WTC11 (cell line): Measurements from ENCODE around the gene LPCAT1. TPM values are rescaled to one million over a fixed set of nuclear protein-coding genes. Genes with fewer than 3 reads are reported as not detected.

Experiments
- ATAC-seq: fragments of 200-7000 bp; cut with Tn5 transposase; 2 replicates; pipeline ENCODE4 v1.10.0; 2021; ENCODE audit warnings: mild to moderate bottlenecking, moderate library complexity
- CTCF ChIA-PET: fragments of 300-600 bp; sonication (Branson Sonifier 250); formaldehyde crosslinking; loops from one replicate; lab custom pipeline; 2021; ENCODE audit warnings: antibody characterized with exemption; lab: Charles Lee
- POLR2A ChIA-PET: fragments of 350-600 bp; sonication (Branson Sonifier 250); formaldehyde crosslinking; loops from one replicate; lab custom pipeline; 2021; ENCODE audit warnings: antibody characterized with exemption; lab: Charles Lee
- DNase-seq: peaks from one replicate; pipeline ENCODE4 v3.0.0; 2021; ENCODE audit warnings: low spot score
- H3K27ac Mint-ChIP-seq: 2 replicates; pipeline ENCODE4 v1.8.0; 2021; ENCODE audit warnings: mixed read lengths
- H3K27me3 Mint-ChIP-seq: 2 replicates; pipeline ENCODE4 v1.8.0; 2021; ENCODE audit warnings: low read depth, mild to moderate bottlenecking, moderate library complexity, mixed read lengths
- H3K36me3 Mint-ChIP-seq: 2 replicates; pipeline ENCODE4 v1.8.0; 2021; ENCODE audit warnings: mixed read lengths
- H3K4me1 Mint-ChIP-seq: 2 replicates; pipeline ENCODE4 v1.8.0; 2022; ENCODE audit warnings: mixed read lengths
- H3K4me3 Mint-ChIP-seq: 2 replicates; pipeline ENCODE4 v1.8.0; 2021; ENCODE audit warnings: mild to moderate bottlenecking, moderate library complexity, mixed read lengths
- H3K9me3 Mint-ChIP-seq: 2 replicates; pipeline ENCODE4 v1.8.0; 2021; ENCODE audit warnings: mixed read lengths
- AFF4 ChIP-seq: sonication (generic); formaldehyde crosslinking; IDR thresholded peaks from 2 replicates; pipeline ENCODE4 v1.8.1; 2023; ENCODE audit warnings: mild to moderate bottlenecking, missing genetic modification reagents, borderline replicate concordance
- ARID4B ChIP-seq: sonication (generic); formaldehyde crosslinking; IDR thresholded peaks from 2 replicates; pipeline ENCODE4 v1.8.0; 2023; ENCODE audit warnings: missing genetic modification reagents, mild to moderate bottlenecking, borderline replicate concordance
- E2F1 ChIP-seq: sonication (generic); formaldehyde crosslinking; IDR thresholded peaks from 2 replicates; pipeline ENCODE4 v1.8.0; 2022; ENCODE audit warnings: mild to moderate bottlenecking, missing genetic modification reagents
- EMX1 ChIP-seq: fragments of 250-450 bp; sonication (Bioruptor Pico); IDR thresholded peaks from 2 replicates; pipeline ENCODE4 v1.8.0; 2021; ENCODE audit warnings: mild to moderate bottlenecking
- ESRRA ChIP-seq: sonication (generic); formaldehyde crosslinking; IDR thresholded peaks from 2 replicates; pipeline ENCODE4 v1.8.1; 2022; ENCODE audit warnings: mild to moderate bottlenecking, missing genetic modification reagents, borderline replicate concordance
- ETV6 ChIP-seq: sonication (generic); formaldehyde crosslinking; IDR thresholded peaks from 2 replicates; pipeline ENCODE4 v1.8.1; 2022; ENCODE audit warnings: mild to moderate bottlenecking, missing genetic modification reagents
- FOXK1 ChIP-seq: sonication (generic); formaldehyde crosslinking; IDR thresholded peaks from 2 replicates; pipeline ENCODE4 v1.8.0; 2022; ENCODE audit warnings: mild to moderate bottlenecking, moderate library complexity, missing genetic modification reagents
- HMGA2 ChIP-seq: fragments of 250-450 bp; sonication (Bioruptor Pico); IDR thresholded peaks from 2 replicates; pipeline ENCODE4 v1.4.0; 2021; ENCODE audit warnings: mild to moderate bottlenecking, moderate library complexity
- JAZF1 ChIP-seq: fragments of 250-450 bp; sonication (Bioruptor Pico); IDR thresholded peaks from 2 replicates; pipeline ENCODE4 v1.9.0; 2021; ENCODE audit warnings: moderate library complexity, mild to moderate bottlenecking, inconsistent platforms
- RELA ChIP-seq: sonication (generic); formaldehyde crosslinking; IDR thresholded peaks from 2 replicates; pipeline ENCODE4 v1.8.1; 2022; ENCODE audit warnings: missing genetic modification reagents, mild to moderate bottlenecking, borderline replicate concordance
- SP1 ChIP-seq: sonication (generic); formaldehyde crosslinking; conservative IDR thresholded peaks from 2 replicates; pipeline ENCODE4 v1.8.1; 2022; ENCODE audit warnings: missing genetic modification reagents
- TEAD1 ChIP-seq: sonication (generic); formaldehyde crosslinking; IDR thresholded peaks from 2 replicates; pipeline ENCODE4 v1.8.0; 2022; ENCODE audit warnings: mild to moderate bottlenecking, missing genetic modification reagents
- TP53 ChIP-seq: sonication (generic); formaldehyde crosslinking; IDR thresholded peaks from 2 replicates; pipeline ENCODE4 v1.8.1; 2023; ENCODE audit warnings: mild to moderate bottlenecking, missing genetic modification reagents
- ZNF232 ChIP-seq: sonication (generic); formaldehyde crosslinking; IDR thresholded peaks from 2 replicates; pipeline ENCODE4 v1.8.0; 2022; ENCODE audit warnings: mild to moderate bottlenecking, missing genetic modification reagents
- ZNF263 ChIP-seq: sonication (generic); formaldehyde crosslinking; IDR thresholded peaks from 2 replicates; pipeline ENCODE4 v1.8.1; 2022; ENCODE audit warnings: low read depth, mild to moderate bottlenecking, moderate library complexity, missing genetic modification reagents
- total RNA-seq: library from RNA; stranded (reverse); gene quantifications from 3 replicates; pipeline ENCODE4 v1.2.3, GENCODE V29; 2021
- TF ChIP-seq, protein P1 (sequence below): fragments of 250-450 bp; sonication (Bioruptor Pico); IDR thresholded peaks from 2 replicates; pipeline ENCODE4 v1.9.0; 2021; ENCODE audit warnings: mild to moderate bottlenecking
- TF ChIP-seq, protein P2 (sequence below): fragments of 250-450 bp; sonication (Bioruptor Pico); IDR thresholded peaks from 2 replicates; pipeline ENCODE4 v1.8.0; 2021; ENCODE audit warnings: mild to moderate bottlenecking

Gene LPCAT1
- total RNA-seq, 1 experiment from 2014 or later = 206 TPM

GRCh38 chr5:1553539-1554409 lies 30.0 kb upstream of the LPCAT1 start (continued):
- TF ChIP-seq EMX1 (CRISPR knock-in tag) = no peak

DNA sequence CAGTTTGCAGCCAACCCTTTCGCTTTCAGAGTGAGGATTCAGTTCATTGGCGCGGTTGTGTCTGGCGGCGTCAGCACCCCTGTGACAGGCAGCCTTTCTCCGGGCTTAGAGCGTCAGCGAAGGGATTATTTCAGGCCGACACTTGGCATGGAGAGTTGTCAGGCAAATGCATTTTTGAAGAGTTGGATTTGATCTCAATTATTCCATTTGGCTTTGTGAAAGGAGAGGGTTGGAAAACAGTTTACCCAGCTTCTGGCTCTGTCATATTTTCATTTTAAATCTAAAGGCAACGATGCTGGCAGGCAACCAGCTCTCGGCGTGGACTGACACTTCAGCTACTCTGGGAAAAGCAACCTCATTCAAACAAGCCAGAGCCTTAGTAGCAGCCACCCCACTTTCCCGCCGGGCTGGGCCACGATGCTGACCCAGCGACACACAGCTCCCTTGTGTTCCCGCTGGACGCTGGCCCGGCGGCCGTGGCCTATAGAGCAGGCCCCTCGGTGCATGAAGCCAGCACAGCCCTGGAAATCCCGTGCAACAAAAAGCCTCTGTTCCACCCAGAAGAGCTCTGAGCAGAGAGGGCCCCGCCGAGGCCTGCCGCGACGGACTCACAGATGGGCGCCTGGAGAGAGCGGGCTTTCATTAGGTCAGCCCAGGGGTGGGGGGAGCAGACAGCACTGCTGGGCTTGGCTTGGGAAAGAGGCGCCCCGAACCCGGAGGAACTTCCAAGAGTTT lies 28.9 kb upstream of the LPCAT1 start:
- H3K4me1 Mint-ChIP-seq = no peaks in the 10 kb centered on the region
- CTCF ChIA-PET = interaction anchor here (0.9 to 1.6 kb wide), 2 partner anchors 49 to 172 kb away, joined by 3 to 4 read pairs; no protein-coding TSS in a partner anchor
- H3K27me3 Mint-ChIP-seq = no peaks in the 10 kb centered on the region
- TF ChIP-seq E2F1 (no peak), ETV6 (CRISPR knock-in tag) (no peak), ARID4B (CRISPR knock-in tag) (no peak), RELA (CRISPR knock-in tag) (no peak), ESRRA (CRISPR knock-in tag) (no peak)
- TF ChIP-seq, protein P1, sequence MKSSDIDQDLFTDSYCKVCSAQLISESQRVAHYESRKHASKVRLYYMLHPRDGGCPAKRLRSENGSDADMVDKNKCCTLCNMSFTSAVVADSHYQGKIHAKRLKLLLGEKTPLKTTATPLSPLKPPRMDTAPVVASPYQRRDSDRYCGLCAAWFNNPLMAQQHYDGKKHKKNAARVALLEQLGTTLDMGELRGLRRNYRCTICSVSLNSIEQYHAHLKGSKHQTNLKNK = no peak
- H3K36me3 Mint-ChIP-seq = no peaks in the 10 kb centered on the region
- H3K4me3 Mint-ChIP-seq = no peak overlapping the region
- ATAC-seq (peak; percentile 58; the same call in 1 of the 2 replicates), DNase-seq (no peak)
- POLR2A ChIA-PET = interaction anchor here (0.6 kb wide), 1 partner anchor 1561 kb away, joined by 8 read pairs; no protein-coding TSS in a partner anchor
- H3K27ac Mint-ChIP-seq = no peak overlapping the region
- H3K9me3 Mint-ChIP-seq = no peaks in the 10 kb centered on the region

- Mint-ChIP-seq H3K27ac (no peak overlapping the region), H3K4me3 (no peak overlapping the region), H3K27me3 (no peaks in the 10 kb centered on the region), H3K9me3 (no peaks in the 10 kb centered on the region), H3K36me3 (no peaks in the 10 kb centered on the region), H3K4me1 (no peaks in the 10 kb centered on the region)
- POLR2A ChIA-PET = interaction anchor here (0.7 kb wide), 1 partner anchor 50 kb away, joined by 3 read pairs; no protein-coding TSS in a partner anchor
- CTCF ChIA-PET = interaction anchor here (1.0 to 1.4 kb wide), 2 partner anchors 8 to 40 kb away, joined by 3 to 4 read pairs; no protein-coding TSS in a partner anchor
- DNase-seq = no peak
- no peak for ATAC-seq
- no peak for TF ChIP-seq SP1 (CRISPR knock-in tag)
- TF ChIP-seq, protein P2, sequence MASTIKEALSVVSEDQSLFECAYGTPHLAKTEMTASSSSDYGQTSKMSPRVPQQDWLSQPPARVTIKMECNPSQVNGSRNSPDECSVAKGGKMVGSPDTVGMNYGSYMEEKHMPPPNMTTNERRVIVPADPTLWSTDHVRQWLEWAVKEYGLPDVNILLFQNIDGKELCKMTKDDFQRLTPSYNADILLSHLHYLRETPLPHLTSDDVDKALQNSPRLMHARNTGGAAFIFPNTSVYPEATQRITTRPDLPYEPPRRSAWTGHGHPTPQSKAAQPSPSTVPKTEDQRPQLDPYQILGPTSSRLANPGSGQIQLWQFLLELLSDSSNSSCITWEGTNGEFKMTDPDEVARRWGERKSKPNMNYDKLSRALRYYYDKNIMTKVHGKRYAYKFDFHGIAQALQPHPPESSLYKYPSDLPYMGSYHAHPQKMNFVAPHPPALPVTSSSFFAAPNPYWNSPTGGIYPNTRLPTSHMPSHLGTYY (CRISPR knock-in tag) = no peak
- no peak for TF ChIP-seq FOXK1 (CRISPR knock-in tag)
- TF ChIP-seq TEAD1 (CRISPR knock-in tag) = no peak
- TF ChIP-seq JAZF1 = no peak
- TF ChIP-seq ZNF232 (CRISPR knock-in tag) = no peak
- no peak for TF ChIP-seq HMGA2 (CRISPR knock-in tag)
- no peak for TF ChIP-seq AFF4 (CRISPR knock-in tag)
- no peak for TF ChIP-seq ZNF263 (CRISPR knock-in tag)
- no peak for TF ChIP-seq TP53 (CRISPR knock-in tag)
Observed at GRCh38 chr5:1551426-1552301, 27.9 kb upstream of the LPCAT1 start.
